GM18507 (cell line): ENCODE measurements around the gene ZNHIT1.

ENCODE experiments used
- DNase-seq: peaks from one replicate; pipeline ENCODE4 v3.0.0; 2011; ENCODE audit warnings: low read depth; ENCODE audit not compliant: insufficient read length; ENCODE audit errors: extremely low spot score
- FAIRE-seq: peaks from 2 replicates; lab custom pipeline; 2011; peaks lifted over from hg19 to GRCh38; lab: Jason Lieb, UNC

ZNHIT1 gene

GRCh38 chr7:101217388-101218235, at the start of gene ZNHIT1, which contains the start of gene PLOD3:
TSS of gene ZNHIT1 (plus strand) at chr7:101218165. CDS start at chr7:101218196, 31 bp downstream.
TSS of gene PLOD3 (minus strand) at chr7:101217581. CDS start at chr7:101217274, 307 bp downstream.
- peak; percentile 97 for FAIRE-seq

DNA sequence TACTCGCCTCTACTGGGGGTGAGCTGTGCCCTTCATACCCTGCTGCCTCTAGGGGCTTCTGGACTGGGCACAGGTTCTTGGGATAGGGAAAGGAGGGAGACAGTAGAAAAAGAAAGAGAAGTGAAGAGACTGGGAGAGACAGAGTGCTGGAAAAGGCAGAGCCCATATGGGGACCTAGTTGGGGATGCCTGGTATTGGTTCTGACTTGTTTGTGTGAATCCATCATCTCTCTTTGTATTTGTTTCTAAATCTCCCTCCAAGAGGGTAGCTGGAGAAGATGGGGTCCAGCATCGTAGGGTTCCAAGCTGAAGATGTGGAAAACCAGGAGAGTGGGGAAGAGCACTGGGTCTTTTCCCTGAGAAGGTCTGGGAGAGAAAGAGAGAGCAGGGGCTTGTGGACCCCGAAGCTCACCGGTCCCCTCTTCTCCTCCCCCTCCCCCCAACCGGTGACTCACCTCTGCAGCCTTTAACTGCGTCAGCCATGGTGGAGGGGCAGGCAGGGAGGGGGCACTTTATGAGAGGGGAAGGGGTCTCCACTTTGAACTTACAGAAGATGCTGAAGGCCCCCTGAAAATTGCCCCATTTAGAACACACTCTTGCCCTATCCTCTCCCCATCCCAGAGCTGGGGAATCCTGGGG, 49.4 kb upstream of the ZNHIT1 start:
- DNase-seq (no peak), FAIRE-seq (no peak)

More at GRCh38 chr7:101217388-101218235, at the start of gene ZNHIT1, which contains the start of gene PLOD3:
- peak; percentile 98 for DNase-seq

- FAIRE-seq = no peak
Measured at GRCh38 chr7:101169110-101169837, 48.7 kb upstream of the ZNHIT1 start.

DNA sequence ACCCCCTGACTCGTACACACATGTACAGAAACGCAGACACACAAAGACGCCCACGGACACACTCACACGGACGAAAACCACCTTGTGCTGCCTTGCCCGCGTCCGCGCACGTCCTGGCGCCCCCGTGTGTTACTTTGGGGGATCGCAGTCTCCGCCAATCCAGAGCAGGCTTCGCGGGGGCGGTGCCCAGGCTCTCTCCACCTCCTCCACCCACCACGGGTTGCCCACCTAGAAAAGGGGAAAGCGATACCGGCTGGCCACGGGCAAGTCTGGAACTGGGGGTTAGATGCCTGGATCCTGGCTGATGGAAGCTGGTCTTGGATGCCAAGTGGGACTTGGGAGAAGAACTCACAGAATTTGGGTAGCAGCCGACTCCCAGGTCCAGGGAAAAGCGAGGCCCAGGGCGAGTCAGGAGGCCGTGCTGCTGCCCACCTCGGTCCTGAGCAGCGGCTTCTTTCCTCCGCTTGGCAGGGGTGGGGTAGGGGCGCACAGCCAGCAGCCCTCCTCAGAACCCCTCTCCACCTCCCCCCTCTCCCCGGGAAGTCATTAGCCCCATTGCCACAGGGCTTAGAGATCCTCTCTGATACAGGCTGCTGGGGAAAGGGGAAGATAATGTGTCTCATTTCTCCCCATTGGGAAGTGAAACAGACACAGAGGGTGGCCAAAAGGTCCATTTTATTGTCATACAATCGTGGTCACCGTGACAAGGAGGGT, 48.0 kb upstream of the ZNHIT1 start:
- DNase-seq = no peak
- FAIRE-seq = peak; percentile 87

More at GRCh38 chr7:101169110-101169837, 48.7 kb upstream of the ZNHIT1 start:
- DNase-seq = no peak

GRCh38 chr7:101170617-101171441, 47.1 kb upstream of the ZNHIT1 start:
- FAIRE-seq (no peak), DNase-seq (no peak)

GRCh38 chr7:101171442-101171837, 46.5 kb upstream of the ZNHIT1 start:
- DNase-seq (no peak), FAIRE-seq (no peak)

DNA sequence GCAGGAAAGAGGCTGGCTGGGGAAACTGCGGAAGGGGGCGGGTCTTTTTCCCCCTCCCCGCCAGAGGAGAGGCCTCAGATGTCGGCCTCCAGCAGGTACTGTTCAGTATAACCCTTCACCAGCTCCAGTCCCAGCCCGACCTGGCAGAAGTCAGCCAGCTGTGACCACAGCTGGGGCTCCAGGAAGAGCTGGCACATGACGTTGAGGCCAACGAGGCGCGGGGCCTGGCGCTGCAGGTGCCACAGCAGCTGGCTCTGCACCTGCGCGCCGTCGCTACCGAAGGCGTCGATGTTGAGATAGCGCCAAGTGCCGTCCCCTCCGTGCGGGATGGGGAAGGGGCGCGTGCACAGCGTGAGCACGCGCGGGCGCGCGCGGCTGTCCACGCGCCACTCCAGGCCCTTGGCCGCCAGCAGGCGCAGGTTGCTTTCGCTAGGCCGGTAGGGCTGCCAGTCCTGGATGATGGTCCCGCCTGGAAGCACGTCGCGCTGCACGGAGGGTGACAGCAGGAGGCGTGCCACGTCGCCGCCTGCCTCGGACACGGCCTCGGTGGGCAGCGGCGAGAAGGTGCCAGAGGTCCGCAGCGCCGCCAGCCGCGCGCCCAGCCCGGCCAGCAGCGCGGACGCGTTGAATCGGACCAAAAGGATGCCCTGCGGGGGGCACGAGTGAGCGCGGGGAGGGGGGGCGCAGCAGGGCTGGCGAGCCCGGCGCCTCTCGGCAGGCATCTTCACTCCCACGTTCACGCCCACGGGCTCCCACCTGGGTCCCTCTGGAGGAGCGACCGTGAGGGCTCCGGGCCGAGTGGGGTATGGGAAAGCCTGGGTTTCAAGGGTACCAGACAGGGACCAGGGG, 45.7 kb upstream of the ZNHIT1 start:
- DNase-seq (no peak), FAIRE-seq (no peak)

- no peak for DNase-seq
- no peak for FAIRE-seq
Measured at GRCh38 chr7:101172854-101173751, 44.9 kb upstream of the ZNHIT1 start.

DNA sequence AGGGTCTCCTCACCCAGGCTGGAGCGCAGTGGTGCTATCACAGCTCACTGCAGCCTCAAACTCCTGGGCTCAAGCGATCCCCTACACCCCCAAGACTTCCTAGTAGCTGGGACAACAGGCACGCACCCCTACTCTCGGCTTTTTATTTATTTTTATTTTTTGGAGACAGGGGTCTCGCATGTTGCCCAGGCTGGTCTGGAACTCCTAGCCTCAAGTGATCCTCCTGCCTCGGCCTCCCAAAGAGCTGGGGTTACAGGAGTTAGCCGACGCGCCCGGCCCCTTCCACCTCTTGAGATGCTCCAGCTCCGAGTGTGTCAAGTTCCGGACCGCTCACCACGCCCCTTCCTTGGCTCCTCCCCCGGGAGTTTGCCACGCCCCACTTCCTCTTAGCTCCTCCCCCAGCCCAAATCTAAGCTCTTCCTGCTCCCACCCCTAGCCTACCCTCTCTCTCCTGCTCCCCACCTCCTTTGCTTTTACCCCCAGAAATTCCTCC, 44.2 kb upstream of the ZNHIT1 start:
- DNase-seq (peak; percentile 61), FAIRE-seq (peak; percentile 90)

GRCh38 chr7:101174322-101174854, 43.6 kb upstream of the ZNHIT1 start:
- FAIRE-seq (no peak), DNase-seq (no peak)

GRCh38 chr7:101175664-101176063, 42.3 kb upstream of the ZNHIT1 start:
- DNase-seq (no peak), FAIRE-seq (no peak)

DNA sequence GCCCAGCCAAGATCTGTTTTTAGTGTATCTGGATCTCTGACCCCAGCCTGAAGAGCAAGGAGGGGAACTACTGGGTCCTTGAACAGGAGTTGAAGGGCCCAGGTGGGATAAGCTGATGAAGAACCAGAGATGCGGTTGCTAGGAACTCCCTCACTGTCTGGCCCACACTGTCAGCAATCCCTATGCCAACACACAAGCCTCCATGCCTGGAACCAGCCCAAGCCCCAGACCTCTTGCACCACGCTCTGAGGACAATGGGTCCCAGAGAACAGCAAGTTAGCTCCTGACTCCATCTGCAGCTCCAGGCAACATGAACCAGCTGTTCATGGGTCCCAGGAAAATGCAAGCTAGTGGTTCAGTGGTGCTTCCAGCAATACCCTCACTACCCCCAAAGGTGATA, 40.3 kb upstream of the ZNHIT1 start:
- DNase-seq = no peak
- no peak for FAIRE-seq

DNA sequence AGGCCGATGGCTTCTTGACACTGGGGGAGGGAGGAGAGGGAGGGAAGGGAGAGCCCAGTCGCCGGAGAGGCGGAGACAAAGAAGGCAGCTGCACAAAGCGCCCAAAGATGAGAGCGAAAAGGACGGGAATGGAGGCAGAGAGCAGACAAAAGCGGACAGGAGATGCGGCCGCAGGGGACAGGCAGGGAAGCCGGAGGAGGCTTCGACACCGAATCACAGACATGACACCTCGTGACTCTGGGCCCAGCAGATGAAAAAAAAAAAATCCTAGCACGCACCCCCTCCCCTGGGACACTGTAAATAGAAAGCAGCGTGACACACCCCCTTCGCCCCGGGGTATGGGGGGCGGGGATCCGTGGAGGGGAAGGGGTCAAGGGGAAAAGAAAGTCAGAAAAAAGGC, 38.8 kb upstream of the ZNHIT1 start:
- DNase-seq (no peak), FAIRE-seq (no peak)

- DNase-seq = no peak
- FAIRE-seq = no peak
Measured at GRCh38 chr7:101179713-101180112, 38.3 kb upstream of the ZNHIT1 start.

- DNase-seq = no peak
- no peak for FAIRE-seq
Measured at GRCh38 chr7:101180130-101180755, 37.7 kb upstream of the ZNHIT1 start, which contains the start of gene NAT16. TSS of gene NAT16 (minus strand) at chr7:101180293. CDS start at chr7:101174807, 5,486 bp downstream.
